HG03442 (cell line): ENCODE data around the gene CEP126.

Source experiments
- ATAC-seq: cut with Tn5 transposase; IDR thresholded peaks from one replicate; pipeline ENCODE4 v1.9.1; 2021; ENCODE audit warnings: mild to moderate bottlenecking, moderate library complexity; ENCODE audit not compliant: unreplicated experiment

The CEP126 gene, protein sequence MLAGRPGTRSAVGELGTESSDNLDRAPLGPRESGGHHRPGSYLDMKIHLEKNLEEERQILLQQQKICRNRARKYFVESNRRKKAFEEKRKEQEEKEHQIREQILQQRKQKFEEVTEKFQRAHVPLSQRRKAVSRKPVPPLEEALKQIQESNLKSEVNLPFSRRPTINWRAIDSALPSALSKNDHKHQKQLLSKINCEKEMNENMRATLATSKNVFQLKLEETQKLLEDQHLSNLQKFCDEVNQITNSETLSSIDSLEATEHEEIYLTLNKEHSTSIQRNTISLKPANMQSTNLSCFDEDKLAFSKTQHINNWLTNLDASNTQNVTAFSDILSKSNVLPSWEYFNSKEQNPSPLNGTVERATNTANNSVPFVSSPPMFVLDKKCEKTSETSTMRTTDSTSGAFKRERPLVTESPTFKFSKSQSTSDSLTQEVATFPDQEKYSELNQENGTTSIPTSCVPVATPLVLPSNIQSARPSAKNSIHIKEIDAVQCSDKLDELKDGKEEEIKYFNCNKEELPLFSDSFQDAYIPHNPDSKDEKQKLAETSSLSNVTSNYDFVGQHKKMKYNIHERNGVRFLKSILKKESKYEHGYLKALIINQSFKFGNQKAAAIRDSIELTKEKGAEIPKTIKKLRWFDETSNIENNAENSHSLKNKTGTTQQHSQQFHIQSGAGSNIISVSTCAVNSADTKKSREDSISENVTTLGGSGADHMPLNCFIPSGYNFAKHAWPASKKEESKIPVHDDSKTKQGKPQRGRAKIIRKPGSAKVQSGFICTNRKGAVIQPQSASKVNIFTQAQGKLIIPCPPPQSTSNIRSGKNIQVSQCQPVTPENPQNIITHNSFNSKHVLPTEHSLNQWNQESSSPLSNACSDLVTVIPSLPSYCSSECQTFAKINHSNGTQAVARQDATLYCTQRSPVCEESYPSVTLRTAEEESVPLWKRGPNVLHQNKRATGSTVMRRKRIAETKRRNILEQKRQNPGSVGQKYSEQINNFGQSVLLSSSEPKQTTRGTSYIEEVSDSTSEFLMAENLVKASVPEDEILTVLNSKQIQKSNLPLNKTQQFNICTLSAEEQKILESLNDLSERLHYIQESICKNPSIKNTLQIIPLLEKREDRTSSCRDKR

DNA sequence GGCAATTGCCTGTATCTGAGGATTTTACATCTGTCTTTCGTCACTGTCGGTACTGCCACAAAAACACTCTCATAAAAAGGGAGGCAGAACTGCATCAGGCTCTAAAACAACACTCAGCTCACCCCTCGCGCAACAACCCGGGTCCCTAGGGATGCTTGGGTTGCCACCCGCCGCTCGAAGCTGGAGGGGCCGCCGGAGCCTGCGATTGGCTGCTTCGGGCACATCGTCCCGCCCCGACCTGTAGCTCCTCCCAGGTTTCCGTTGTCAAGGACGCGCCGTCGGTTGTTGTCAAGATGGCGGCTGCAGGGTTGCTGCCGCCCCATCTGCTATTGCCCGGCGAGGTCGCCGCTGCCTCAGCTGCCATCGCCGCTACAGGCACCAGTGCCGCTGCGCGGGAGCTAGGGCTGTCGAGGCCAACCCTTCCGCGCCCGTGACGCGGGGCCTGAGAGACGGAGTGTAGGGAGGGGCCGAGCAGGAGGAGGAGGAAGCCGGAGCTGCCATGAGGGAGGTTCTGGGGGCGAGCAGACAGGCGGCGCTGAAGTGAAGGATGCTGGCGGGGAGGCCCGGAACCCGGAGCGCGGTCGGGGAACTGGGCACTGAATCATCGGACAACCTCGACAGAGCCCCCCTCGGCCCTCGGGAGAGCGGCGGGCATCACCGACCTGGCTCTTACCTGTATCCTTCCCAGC is at the start of gene CEP126:
Gene CEP126, plus strand, starts transcription at position 273 of the 689 bp plus-strand sequence. Its CDS starts 275 bp downstream, at position 548.
- peak; percentile 99 for ATAC-seq

DNA sequence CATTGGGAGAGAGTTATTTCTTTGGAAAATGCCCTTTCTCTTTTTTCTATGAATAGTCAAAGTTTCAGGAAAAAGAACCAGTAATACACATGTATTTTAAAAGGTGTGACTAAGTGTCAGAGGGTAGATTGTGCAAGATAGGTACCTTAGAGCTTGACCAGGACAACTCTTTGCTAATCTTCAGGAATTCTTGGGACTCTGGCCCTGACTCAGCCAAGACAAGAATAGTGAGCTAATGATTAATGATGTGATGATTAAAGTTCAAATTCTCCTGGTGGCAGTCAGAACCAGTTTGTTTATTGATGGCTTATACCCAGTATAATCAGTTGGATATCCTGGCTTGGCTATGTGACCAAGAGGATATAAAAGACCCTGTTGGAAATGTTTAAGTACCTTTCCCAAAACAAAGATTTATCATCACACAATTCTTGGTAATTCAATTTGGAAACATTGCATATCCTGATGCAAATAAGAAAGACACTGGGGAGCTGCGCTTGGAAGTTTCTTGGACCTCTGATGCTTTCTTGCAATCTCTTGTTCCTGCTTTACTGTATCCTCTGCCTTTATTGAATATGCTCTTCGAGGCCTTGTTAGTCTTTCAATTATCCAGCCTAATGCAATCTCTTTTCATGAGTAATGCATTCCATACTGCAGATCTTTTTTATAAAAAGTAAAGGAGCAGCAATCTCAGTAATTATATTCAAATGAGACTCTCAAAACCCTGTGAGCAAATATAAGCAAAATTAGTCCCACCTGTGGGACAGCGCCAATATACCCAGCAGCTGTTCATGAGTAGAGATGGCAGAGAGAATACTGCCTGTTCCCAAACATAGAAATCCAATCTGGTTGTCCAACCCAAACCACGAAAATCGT is 48.0 kb upstream of the CEP126 start:
- ATAC-seq, result no peak

DNA sequence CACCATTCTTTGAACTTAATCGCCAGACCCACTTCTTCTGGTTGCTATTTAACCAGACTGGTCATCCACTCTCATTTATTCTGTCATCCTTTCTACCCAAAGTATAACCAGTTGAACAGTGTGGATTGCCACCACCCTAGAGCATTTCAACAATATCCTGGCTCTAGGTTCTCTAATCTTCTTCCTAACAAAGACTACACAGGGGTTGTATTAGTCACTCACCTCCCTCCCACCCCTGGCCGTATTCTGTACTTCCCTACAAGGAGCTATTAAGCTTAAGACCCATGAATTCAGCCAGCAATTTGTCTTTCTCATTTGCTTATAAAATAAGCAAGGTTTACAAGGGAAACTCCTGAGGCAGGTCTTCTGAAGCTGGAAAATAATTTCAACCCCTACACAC is 46.9 kb upstream of the CEP126 start:
- ATAC-seq, result no peak

DNA sequence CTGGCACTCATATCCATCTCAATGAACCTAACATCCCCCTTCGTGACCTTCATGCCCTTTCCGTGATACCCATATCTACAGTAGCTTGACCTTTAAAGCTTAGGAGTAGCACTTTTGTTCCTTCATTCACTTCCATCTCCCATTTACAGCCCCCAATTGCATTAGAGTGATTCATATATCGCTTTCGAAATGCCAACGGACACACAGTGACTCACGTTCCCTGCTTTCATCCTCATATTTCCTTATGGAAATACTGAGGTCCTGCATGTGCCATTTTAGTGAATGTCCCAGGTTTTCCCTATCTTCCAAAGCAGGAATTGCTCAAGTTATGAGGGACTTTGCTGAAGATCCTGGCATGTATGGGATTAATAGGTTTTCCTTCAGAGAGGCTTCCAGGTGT is 44.3 kb upstream of the CEP126 start:
- ATAC-seq, result no peak

DNA sequence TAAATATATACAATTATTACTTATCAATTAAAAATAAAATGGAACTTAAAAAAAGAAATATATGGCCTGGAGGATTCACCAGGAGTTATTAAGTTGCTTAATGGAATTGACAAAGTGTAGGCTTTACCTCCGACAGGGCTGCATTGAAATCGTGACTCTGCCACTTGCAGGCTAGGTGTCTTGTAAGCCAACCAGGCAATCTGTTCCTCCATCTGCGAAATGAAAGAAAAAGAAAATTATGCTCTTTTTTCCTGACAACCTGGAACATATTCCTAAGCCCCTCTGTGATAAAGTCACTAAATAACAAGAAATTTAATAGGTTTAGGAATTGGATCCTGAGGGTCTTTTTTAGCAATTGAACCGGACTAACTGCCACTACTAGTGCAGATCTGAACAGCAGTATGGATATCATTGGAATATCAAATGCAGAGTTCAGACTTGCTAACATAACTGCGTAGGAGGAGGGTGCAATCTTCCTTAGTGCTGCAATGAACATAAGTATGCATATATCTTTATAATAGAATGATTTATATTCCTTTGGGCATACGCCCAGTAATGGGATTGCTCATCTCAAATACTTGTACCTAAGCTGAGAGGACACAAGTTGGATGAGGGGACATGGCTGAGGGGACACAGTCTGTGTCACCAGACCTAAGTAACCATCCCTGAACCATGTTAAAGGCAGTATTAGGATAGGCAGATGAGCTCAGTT is 42.5 kb upstream of the CEP126 start:
- ATAC-seq, result no peak

DNA sequence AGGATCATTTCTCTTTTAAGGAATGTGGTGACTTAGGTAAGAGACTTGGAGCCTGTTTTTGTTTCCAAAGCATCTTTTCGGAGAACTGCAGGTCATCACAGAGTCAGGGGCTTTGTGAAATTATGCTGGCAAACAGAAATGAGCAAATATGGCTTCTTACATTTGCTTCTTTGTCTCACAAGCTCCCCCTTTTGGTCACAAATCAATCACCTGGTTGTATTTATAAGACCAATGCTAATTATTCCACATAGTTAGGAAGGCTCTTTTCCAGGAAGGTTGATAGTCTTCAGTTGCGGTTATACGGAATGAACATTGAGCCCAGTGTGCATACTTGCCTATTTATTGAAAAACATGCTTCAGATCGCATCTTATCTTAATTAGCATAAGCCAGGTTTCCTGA is 34.6 kb upstream of the CEP126 start:
- ATAC-seq, result no peak

DNA sequence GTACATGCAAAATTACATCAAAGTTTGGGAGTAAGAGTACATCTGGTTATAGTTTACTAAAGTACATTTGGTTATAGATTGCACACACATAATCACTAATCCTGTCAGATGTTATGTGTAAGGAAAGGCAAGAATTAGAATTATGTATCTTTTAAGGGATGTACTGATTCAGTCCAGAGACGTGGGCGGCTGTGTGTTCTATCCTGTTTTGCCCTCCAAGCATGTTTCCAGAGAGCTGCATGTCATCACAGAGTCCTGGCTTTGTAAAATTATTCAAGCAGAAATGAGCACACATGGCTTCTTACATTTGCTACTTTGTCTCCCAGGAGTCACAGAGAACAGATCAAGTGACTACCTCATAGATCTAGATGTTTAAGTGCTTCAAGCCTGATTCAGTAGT is 33.2 kb upstream of the CEP126 start:
- ATAC-seq, result no peak

DNA sequence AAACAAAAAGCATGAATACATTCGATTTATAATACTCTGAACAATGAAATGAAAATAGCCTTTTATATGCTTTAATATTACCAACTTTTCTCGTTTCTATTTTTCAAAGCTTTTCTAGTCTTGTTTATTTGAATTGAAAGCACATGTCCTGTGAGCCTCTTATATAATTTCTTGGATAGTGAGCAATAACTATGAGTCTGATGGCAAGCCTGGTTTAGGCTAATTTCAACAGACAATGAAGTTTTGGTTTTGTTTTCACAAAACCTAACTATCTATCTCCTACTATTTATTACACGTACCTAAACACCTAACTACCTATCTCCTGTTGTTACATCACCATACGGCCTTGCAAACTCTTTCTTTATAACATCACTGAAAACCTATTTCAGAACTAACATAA is 29.2 kb upstream of the CEP126 start:
- no peak for ATAC-seq

DNA sequence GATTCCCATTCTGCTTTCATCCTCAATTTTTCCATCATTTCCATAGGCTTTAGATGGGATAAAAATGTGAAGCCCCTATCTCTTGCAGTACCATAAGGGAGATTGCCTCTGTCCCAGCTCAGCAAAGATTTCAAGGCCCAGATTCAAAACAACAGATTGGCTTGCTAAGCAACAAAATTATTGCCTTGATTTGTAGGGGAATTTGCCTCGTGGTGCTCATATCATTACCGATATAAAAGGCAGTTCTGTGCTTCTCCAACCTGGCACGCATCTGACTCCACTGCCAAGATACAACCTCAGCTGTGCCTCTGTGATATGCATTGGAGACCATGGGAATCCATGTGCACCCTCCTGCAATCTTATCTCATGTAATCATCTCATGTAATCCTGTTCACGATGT is 25.0 kb upstream of the CEP126 start:
- ATAC-seq, result no peak

DNA sequence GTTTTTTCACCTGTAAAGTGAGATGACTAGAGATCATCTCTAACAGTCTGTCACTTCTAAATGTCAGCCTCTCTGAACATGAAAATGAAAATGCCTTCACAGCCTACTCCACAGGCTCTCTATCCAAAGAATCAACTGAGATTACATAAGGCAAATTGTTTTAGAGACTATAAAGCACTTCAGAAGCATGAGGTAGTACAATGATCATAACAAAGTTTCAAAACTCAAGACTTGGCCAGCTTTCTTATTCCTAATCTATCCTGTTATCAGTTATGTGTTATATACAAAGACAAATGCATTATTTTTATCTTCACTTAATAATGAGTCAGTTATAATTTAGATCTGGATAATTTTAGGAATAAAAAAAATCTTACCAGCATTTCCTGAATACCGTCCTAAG is 20.3 kb upstream of the CEP126 start:
- no peak for ATAC-seq

DNA sequence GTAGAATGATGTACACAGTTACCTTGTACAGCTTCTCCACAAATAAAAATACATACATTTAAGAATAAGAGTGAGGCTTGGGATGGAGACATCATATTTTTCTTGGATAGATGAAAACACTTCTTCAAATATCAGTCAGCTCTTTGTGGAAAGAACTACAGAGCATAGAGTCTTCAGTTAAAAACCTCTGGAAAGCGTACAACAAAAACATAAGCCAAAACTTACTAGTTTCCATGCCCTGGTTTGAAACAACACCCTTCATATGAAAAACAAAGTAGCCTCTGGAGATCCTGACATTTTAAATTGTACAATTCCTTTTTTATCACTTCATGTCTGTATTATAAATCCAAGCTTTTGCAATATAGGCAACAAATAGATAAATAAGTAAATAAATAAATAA is 7.0 kb upstream of the CEP126 start:
- ATAC-seq, result no peak

DNA sequence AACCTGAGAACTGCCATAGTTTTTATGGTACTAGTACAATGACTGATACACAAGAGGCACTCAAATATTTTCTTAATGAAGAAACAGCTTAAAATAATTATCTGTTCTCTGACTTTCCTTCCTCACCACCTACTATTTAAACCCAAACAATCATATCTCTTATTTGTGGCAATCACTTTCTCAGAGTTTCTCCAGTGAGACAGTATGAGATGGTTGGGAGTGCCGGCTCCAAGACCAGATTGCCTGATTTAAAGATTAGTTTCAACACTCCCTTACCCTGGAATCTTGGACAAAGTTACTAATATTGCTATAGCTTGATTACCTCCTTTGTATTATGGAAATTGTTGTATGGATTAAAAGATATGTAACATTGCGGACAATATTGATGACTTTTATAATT is 5.7 kb upstream of the CEP126 start:
- no peak for ATAC-seq

DNA sequence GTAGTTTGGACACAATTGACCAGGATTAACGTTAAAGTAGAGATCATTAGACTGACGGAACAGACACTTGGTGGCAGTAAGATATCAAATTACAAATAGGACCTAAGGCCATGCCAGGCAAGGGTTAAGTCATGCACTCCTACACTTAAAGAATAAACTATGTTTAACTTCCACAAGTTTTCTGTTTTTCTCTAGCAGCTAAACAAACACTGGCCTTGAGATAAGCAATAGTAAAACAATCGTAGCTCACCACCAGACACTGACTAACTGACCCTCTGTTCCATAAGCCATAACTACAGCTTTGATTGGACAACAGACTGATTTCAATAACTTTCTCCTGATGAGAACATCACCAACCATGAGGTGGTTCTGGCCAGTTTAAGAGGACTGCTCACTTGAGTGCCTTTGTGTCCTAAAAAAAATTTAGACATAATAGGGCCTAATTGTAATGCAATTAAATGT is 2.0 kb upstream of the CEP126 start:
- ATAC-seq, result no peak

DNA sequence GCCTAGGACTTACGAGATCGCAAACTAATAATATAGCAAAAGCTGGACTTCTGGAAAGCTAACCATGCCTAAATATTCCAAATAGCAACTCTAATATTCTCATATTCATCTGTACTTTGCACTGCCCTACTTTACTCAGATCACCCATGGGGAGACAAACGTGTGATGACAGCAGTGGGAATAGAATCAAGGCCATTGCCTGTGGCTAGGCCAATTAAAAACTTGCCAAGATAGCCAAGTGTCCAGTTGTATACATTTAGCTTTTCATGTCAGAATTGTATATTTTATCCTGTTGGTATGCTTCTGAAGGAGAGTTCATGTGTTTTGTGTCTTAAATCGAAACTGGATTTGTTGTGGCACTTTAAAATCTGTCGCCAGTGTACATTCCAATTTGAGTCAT is 1.2 kb upstream of the CEP126 start:
- ATAC-seq, result no peak

DNA sequence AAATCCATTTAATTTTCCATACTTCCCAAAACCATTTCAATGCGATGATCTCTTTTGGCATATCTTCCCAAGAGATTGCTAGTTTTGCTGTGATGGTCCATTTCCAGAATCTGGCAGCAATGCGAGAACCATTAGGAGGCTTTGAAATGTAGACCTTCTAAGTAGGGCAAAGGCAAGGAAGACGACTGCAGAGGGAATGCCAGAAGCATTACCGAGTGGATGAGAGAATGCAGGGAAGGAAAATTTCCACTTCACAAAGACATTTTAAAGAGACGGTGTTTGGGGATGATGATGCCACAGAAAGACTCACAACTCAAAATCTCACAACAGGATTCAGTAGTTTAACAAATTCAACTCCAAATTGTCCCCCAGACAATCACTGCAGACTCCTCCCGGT is 471 bp upstream of the CEP126 start:
- ATAC-seq, result no peak

DNA sequence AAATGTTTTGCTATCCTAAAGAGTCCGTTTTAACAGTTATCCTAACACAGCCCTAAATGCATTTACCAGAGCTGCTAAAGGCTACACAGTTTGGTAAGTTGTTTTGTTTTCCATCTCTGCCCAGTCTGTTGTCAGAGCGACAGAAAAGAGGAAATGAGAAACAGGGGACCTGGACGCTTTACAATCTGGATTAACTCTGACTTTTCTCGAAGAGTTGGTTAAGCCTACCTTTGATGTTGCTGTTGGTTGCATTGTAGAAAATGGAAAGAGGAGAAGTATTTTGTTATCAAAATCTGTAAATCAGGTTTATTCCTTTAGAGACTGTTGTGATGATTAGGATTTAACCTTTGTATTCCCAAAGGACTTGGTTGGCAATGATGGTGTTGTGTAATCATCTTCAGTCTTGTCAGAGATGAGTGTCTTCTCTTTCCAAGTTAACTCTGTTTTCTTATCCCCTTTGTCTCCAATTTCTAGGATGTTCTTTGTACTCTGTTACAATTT is 1.0 kb downstream of the CEP126 start:
- ATAC-seq, result peak; percentile 42

DNA sequence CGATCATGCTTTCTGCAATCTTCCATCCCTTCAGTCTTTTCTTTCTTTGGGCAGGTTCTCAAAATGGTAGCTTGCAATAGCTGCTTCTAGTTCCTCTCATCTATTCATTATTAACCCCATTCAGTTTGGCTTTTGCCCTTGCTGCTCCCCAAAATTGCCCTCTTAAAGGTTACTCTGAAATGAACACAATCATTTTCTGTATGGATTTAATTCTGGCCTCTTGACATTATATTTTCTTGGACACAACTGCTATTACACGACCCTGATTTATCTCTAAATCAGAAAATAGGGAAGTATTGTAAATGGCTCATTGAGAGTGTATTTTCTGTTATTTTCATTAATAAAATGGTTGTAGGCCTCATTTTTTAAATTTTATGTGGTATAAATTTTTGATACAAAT is 1.6 kb downstream of the CEP126 start, which contains the start of gene ANGPTL5:
Gene ANGPTL5, minus strand, starts transcription at position 101 of the 400 bp plus-strand sequence. CDS start 8,613 bp downstream, outside the sequence.
- no peak for ATAC-seq

DNA sequence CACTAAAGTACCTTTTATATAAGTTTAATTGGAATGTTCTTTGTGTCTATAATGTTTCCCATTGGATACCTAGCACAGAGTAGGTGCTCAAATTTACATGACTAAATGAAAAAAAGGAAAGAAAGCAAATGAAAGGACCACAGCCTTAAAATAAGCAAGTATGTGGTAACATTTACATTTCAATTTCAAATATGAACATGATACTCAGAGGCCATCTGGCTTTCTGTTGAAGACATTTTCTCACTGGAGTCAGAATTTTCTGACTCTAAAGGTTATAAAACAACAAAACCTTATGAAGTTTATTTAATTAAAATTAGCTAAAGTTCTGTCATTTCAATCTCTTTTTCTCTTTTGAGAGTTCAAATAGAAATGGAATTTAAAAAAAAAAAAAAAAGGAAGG is 2.4 kb downstream of the CEP126 start:
- no peak for ATAC-seq

DNA sequence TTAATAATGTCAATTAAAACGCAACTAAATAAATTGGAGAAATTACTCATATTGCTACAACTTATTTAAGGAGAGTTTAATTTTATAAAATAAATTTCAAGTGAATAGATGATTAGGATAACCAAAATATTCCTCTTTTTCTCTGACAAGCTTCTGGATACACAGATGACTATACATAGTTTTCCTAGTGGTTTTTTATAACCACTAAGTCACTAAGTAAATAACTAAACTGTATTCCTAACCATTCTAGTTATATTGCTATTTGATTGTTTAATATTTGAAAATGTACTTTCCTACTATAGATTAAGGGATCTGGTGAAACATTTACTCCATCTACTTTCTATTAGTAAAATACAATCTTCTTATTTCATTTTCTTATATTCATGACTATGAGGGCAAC is 6.2 kb downstream of the CEP126 start:
- no peak for ATAC-seq
